ENCODE data around the gene PI4KB.

The PI4KB gene

GRCh38 chr1:151266821-151267220, 60.4 kb downstream of the PI4KB start:
- no peak overlapping the region for H3K27ac ChIP-seq
- in situ Hi-C loops (cut with HindIII; ENCODE audit: low pct_ligation_motif_present, low sequenced_read_pairs), result no loop called here
- DNase-seq, result no peak
- H3K36me3 ChIP-seq (replicated peaks), result peaks cover 55% of the 10 kb centered on the region
- no peak for TF ChIP-seq CTCF (IDR thresholded peaks at IDR 0.05; ENCODE audit: low read depth, low read length, missing control alignments)
- no peaks in the 10 kb centered on the region for H3K27me3 ChIP-seq (replicated peaks)
- H3K4me3 ChIP-seq (ENCODE audit: low read depth, low read length), result no peak overlapping the region

GRCh38 chr1:151266315-151266714, 60.9 kb downstream of the PI4KB start:
- no peak for DNase-seq
- Histone ChIP-seq H3K4me3 (ENCODE audit: low read depth, low read length) (no peak overlapping the region), H3K27ac (no peak overlapping the region), H3K36me3 (replicated peaks) (peaks cover 55% of the 10 kb centered on the region), H3K27me3 (replicated peaks) (no peaks in the 10 kb centered on the region)
- TF ChIP-seq CTCF (IDR thresholded peaks at IDR 0.05; ENCODE audit: low read depth, low read length, missing control alignments), result no peak
- in situ Hi-C loops (cut with HindIII; ENCODE audit: low pct_ligation_motif_present, low sequenced_read_pairs), result no loop called here

GRCh38 chr1:151265446-151266236, 61.6 kb downstream of the PI4KB start:
- no peak overlapping the region for H3K4me3 ChIP-seq (ENCODE audit: low read depth, low read length)
- DNase-seq, result no peak
- H3K36me3 ChIP-seq (replicated peaks), result peaks cover 55% of the 10 kb centered on the region
- H3K27me3 ChIP-seq (replicated peaks), result no peaks in the 10 kb centered on the region
- in situ Hi-C loops (cut with HindIII; ENCODE audit: low pct_ligation_motif_present, low sequenced_read_pairs), result no loop called here
- no peak overlapping the region for H3K27ac ChIP-seq
- no peak for TF ChIP-seq CTCF (IDR thresholded peaks at IDR 0.05; ENCODE audit: low read depth, low read length, missing control alignments)

GRCh38 chr1:151259351-151259750, 67.9 kb downstream of the PI4KB start:
- TF ChIP-seq CTCF (IDR thresholded peaks at IDR 0.05; ENCODE audit: low read depth, low read length, missing control alignments), result no peak
- H3K27ac ChIP-seq, result no peak overlapping the region

GRCh38 chr1:151255381-151255780, 71.8 kb downstream of the PI4KB start:
- no peak for TF ChIP-seq CTCF (IDR thresholded peaks at IDR 0.05; ENCODE audit: low read depth, low read length, missing control alignments)
- Histone ChIP-seq H3K4me3 (ENCODE audit: low read depth, low read length) (peak overlapping the region; percentile 71), H3K27me3 (replicated peaks) (no peaks in the 10 kb centered on the region), H3K27ac (peak overlapping the region; percentile 96), H3K36me3 (replicated peaks) (peaks cover 5% of the 10 kb centered on the region)
- peak; percentile 7 for DNase-seq
- in situ Hi-C loops (cut with HindIII; ENCODE audit: low pct_ligation_motif_present, low sequenced_read_pairs), result no loop called here

More at GRCh38 chr1:151259351-151259750, 67.9 kb downstream of the PI4KB start:
- in situ Hi-C loops (cut with HindIII; ENCODE audit: low pct_ligation_motif_present, low sequenced_read_pairs), result no loop called here
- no peaks in the 10 kb centered on the region for H3K27me3 ChIP-seq (replicated peaks)
- DNase-seq, result no peak
- peaks cover 16% of the 10 kb centered on the region for H3K36me3 ChIP-seq (replicated peaks)
- no peak overlapping the region for H3K4me3 ChIP-seq (ENCODE audit: low read depth, low read length)

All from brain microvascular endothelial cell (primary cell).